Stimulated activated CD8-positive, alpha-beta memory T cell treated with anti-CD3 and anti-CD28 coated beads, Interleukin-7, amount 100 ng/mL, for 48 hours (primary cell): Measurements from ENCODE around the gene PREP.

Experiments
- DNase-seq, 2 donors: peaks; one replicate each; pipeline ENCODE4 v3.0.0-alpha.2; 2020; ENCODE audit warnings: low read depth in 1 of 2; ENCODE audit errors: extremely low read depth in 1 of 2

PREP gene

DNA sequence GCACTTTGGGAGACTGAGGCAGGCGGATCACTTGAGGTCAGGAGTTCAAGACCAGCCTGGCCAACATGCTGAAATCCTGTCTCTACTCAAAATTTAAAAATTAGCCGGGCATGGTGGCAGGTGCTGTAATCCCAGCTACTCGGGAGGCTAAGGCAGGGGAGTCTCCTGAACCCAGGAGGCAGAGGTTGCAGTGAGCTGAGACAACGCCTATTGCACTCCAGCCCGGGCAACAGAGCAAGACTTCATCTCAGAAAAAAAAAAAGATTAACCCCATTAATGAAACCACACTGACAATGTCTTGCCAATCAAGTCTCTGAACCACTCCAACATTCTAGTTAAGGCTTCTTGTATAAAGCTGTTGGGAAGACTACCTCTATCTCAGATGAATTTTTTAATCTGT lies 4.0 kb downstream of the PREP start:
- no peak for DNase-seq

DNA sequence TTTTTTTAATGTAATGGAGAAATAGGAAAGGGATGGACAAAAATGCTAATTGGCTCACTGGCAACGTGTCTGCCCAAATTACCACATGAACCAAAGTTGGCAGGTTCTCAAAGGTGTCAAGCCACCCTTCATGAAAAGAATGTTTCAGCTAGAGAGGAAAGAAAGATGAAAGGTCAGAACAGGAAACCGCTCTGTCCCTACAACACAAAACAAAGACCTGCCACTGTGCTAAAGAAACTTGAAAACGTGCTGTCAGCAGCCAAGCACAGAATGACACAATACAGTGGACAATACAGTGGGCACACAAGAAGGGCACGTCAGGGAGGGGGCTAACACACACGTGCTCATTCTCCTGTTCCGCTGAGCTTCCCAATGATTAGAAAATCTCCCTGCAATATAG lies 4.9 kb downstream of the PREP start:
- no peak for DNase-seq

GRCh38 chr6:105391705-105392104 lies 11.2 kb downstream of the PREP start:
- no peak for DNase-seq

DNA sequence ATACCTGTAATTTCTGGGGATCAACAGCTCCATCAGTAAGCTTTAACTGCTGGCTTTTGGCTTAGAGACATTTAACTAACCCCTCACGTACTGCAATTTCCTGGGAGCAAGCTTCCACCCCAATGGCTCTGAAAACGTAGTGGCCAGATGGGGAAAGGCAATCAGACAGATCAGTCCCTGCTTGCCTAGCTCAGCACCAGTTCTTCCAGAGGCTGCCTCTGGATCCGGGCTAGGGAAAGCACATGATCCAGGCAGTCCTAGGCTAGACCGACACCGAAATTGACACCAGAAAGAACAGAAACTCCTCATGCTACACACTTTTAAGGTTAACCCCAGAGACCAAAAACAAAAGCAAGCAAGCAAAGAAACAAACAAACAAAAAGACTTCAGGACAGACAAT lies 13.3 kb downstream of the PREP start:
- DNase-seq, result no peak

DNA sequence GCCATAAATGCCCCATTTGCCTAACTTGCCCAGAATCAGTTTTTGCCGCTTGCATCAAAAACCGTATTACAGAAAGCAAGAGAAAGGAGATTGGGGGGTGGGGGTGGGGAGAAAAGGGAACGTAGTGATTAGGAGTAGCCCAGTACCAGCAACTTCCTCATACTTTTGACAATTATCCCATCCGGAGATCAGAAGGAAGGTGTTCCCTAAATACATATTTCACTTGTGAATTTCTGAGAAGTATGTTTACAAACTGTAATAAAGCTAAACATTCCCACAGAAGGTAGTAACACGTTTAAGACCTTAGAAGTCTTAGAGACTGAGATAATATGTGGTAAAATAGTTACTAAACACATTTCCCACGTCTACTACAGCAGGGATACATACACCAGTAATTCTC lies 14.5 kb downstream of the PREP start:
- DNase-seq, result no peak

DNA sequence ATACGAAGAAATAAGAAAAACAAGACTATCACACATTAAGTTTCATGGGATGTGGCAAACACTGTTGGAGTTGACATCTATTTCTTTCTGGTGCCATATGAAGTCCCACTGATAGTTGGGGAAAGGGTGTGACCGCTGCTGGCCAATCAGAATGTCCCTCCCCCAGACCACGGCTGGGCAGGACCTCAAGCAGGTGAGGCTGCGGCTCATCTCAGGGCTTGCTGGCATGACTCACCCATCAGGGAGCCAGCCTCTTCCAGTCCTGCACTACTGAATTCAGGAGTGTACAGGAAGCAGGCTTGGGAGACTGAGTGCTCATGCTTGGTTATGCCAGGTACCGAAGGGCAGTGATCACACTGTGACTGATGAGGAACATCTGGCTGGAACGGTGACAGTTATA lies 18.9 kb downstream of the PREP start:
- no peak for DNase-seq

- no peak for DNase-seq
These were observed 19.9 kb downstream of the PREP start for GRCh38 chr6:105382958-105383357.

DNA sequence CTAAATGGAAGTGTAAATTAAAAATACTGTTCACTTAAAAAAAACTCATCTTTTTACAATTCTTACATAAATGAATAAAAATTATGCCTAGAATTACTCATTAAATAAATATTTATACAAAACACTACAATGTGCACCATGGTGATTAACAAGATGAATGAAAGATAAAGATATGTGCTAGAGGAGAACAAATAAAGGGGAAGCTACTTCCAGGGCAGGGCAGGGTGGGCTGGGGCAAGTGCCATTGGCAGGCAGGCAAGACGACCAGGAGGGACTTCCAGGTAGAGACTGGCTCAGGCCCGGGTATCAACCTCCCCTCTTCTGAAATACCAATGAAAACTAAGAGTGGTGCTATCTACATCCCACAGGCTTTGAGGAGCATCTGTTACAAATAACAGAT lies 20.4 kb downstream of the PREP start:
- no peak for DNase-seq

DNA sequence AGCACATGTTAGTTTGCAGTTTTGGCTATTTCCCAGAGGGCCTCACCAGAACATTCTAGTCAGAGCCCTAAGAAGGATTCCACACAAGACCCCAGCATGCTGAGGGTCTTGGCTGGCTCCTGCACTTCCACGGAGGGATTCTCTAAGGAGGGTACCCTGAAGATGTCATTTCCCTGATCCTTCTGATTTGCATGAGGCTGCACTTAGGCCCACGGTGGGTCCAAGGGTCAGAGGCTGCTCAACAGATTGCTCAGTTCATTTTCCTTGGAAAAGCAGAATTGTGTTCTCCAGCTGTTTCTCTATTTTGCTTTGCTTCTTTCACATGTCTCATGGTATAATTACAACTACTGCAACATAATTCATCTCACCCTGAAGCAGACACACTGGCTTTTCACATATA lies 22.2 kb downstream of the PREP start:
- no peak for DNase-seq

- DNase-seq, result no peak
These were observed 27.1 kb downstream of the PREP start for GRCh38 chr6:105375797-105376196.

- no peak for DNase-seq
These were observed 28.9 kb downstream of the PREP start for GRCh38 chr6:105374010-105374420.

GRCh38 chr6:105373481-105373880 lies 29.4 kb downstream of the PREP start:
- no peak for DNase-seq

- no peak for DNase-seq
These were observed 30.1 kb downstream of the PREP start for GRCh38 chr6:105372849-105373182.

DNA sequence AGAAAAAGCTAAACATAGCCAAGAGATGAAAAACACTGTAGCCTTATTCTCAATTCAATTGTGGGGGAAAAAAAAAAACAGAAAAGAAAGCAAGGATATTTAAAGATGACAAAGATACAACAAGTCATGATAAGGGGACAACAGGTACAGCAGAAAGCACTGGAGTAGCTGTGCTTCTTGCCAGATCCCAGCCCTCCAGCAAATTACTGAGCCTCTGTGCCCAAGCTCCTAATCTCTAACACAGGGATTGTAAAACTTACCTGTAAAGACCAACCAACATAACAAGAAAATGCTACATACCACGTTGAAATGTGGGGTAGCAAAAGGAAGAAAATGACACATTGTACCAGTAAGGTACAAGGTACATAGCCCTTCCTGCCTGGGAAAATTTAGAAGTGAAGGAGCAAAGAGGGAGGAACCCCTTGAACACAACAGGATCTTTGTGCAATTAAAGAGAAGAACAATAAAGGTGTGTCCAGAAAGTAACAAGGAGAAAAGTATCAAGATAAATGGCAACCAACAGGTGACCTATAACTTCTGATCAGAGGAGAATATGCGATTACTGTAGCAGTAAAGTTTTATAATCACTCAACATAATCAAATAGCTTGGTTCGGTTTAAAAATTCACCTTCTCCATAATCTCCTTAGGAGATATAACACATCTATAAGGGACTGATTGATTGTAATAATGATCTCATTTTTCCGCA lies 30.6 kb downstream of the PREP start:
- no peak for DNase-seq

DNA sequence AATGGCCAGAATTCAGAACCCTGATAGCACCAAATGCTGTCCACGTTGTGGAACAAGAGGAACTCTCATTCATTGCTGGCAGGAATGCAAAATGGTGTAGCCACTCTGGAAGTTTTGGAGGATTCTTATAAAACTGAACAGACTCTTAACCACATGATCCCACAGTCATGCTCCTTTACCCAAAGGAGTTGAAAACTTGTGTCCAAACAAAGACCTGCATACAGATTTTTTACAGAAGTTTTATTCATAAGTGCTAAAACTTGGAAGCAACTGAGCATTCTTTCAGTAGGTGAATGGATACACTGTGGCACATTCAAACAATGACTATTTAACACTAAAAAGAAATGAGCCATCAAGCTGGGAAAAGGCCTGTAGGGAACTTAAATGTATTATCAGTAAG lies 32.5 kb downstream of the PREP start:
- no peak for DNase-seq

GRCh38 chr6:105369145-105369544 lies 33.7 kb downstream of the PREP start:
- no peak for DNase-seq

DNA sequence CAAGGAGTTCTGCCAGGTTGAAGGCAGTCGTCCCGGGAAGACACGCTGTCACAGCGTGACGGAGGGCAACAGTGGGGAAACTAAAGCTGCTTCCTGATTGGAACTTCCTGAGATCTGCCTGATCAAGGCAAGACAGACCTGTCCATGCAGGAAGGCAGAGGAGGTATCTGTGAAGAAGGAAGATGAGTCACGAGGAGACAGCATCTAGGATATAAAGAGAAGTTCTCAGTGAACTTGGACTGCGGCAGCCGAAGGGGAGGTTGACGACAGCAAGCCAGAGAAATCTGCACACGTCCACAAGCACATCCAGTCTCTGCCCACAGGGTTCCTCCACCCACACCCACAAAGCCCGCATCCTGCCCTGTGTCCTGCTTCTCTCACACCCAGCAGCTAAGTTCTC lies 38.6 kb downstream of the PREP start:
- DNase-seq, result no peak

DNA sequence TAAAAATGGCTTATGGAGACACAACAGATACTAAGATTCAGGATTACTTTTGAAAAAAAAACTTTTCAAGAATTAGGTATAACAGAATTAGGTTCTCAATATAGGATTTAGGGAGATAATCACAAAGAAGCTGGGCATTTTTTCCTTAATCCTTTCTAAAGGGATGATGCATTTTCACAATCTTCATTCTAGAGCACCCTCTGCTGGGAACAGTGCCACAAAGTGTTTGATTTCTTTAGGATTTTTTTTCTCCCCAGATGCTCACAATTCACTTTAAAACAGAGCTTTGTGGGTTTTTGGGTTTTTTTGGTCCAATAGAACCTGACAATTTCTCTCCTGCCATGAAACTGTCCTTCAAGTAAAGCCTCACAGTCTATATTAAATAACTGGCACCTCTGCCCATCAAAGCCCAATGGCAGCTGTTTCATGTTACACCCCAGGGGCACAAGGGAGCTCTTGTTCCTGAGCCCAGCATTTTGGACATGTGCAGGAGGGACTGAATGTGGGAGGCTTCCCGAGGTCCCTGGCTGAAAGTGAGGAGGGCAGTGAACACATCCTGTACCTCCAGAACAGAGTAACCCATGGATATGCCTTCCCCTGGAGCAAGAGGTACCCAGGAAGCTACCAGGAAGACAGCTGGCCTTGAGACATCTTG lies 39.7 kb downstream of the PREP start:
- no peak for DNase-seq

GRCh38 chr6:105359419-105360370 lies 43.2 kb downstream of the PREP start:
- no peak for DNase-seq

GRCh38 chr6:105357165-105357564 lies 45.7 kb downstream of the PREP start:
- no peak for DNase-seq

GRCh38 chr6:105352037-105352617 lies 50.8 kb downstream of the PREP start:
- no peak for DNase-seq
